A673 (cell line): ENCODE data around the gene ANKRD44. TPM values are rescaled to one million over a fixed set of nuclear protein-coding genes. Genes with fewer than 3 reads are reported as not detected.

ENCODE experiments used
- BruUV-seq: library from RNA; stranded (reverse); fragments of 400-500 nt; replicated peaks from 2 replicates; lab custom pipeline; 2021; lab: Mats Ljungman, UMichigan
- CTCF ChIA-PET: fragments of 300-600 bp; sonication (Branson Sonifier 250); formaldehyde crosslinking; loops from one replicate; lab custom pipeline; 2022; ENCODE audit warnings: antibody characterized with exemption; lab: Charles Lee
- POLR2A ChIA-PET: fragments of 300-600 bp; sonication (Branson Sonifier 250); formaldehyde crosslinking; loops from one replicate; lab custom pipeline; 2022; ENCODE audit warnings: antibody characterized with exemption; ENCODE audit not compliant: low non-redundant PET; lab: Charles Lee
- DNase-seq: peaks from one replicate; pipeline ENCODE4 v3.0.0-alpha.2; 2015; ENCODE audit warnings: low spot score
- H3K27ac ChIP-seq: fragments of 200-600 bp; sonication (generic); 2 replicates; pipeline ENCODE4 v1.5.1; 2016; ENCODE audit warnings: mixed run types, low read depth, mild to moderate bottlenecking, mixed read lengths, antibody characterized with exemption, low read length; ENCODE audit not compliant: poor library complexity, severe bottlenecking
- H3K27me3 ChIP-seq: fragments of 200-600 bp; sonication (generic); replicated peaks from 2 replicates; pipeline ENCODE4 v1.6.1; 2017; ENCODE audit warnings: mixed run types, low read depth, mild to moderate bottlenecking, mixed read lengths, antibody characterized with exemption, low read length; ENCODE audit not compliant: insufficient read depth, poor library complexity
- H3K36me3 ChIP-seq: fragments of 200-600 bp; sonication (generic); 2 replicates; pipeline ENCODE4 v1.6.1; 2016; ENCODE audit warnings: mixed run types, mild to moderate bottlenecking, mixed read lengths, antibody characterized with exemption, low read length; ENCODE audit not compliant: insufficient read depth, poor library complexity, severe bottlenecking
- H3K4me1 ChIP-seq: fragments of 200-600 bp; sonication (generic); 2 replicates; pipeline ENCODE4 v1.6.1; 2017; ENCODE audit warnings: mixed run types, mild to moderate bottlenecking, mixed read lengths, antibody characterized with exemption, low read length; ENCODE audit not compliant: insufficient read depth, poor library complexity, severe bottlenecking
- H3K4me3 ChIP-seq: fragments of 200-600 bp; sonication (generic); 2 replicates; pipeline ENCODE4 v1.5.1; 2016; ENCODE audit warnings: low read depth, mixed run types, mild to moderate bottlenecking, mixed read lengths, low read length; ENCODE audit not compliant: poor library complexity, severe bottlenecking
- H3K9me3 ChIP-seq: fragments of 200-600 bp; sonication (generic); 2 replicates; pipeline ENCODE4 v1.6.1; 2016; ENCODE audit warnings: mixed run types, low read depth, mild to moderate bottlenecking, mixed read lengths, antibody characterized with exemption, low read length; ENCODE audit not compliant: poor library complexity, severe bottlenecking
- EZH2 ChIP-seq: fragments of 200-600 bp; sonication (generic); IDR thresholded peaks from 2 replicates; pipeline ENCODE4 v1.6.1; 2017; ENCODE audit warnings: borderline replicate concordance, low read depth, mild to moderate bottlenecking, mixed read lengths, antibody characterized with exemption, low read length; ENCODE audit not compliant: poor library complexity, severe bottlenecking
- intact Hi-C: fragments of 100-400 bp; cut with micrococcal nuclease; formaldehyde crosslinking; loops from one replicate; pipeline ENCODE4 v1.10.0; 2022; ENCODE audit not compliant: unreplicated experiment
- total RNA-seq: library from RNA; stranded (reverse); gene quantifications from 2 replicates; pipeline ENCODE4 v1.2.3, GENCODE V29; 2021
- TF ChIP-seq, protein P1 (sequence below): fragments of 300-800, 200-600 bp; sonication (generic); conservative IDR thresholded peaks from 2 replicates; pipeline ENCODE4 v1.5.1; 2017; ENCODE audit warnings: low read depth, mild to moderate bottlenecking, antibody characterized with exemption, low read length, moderate library complexity, mixed read lengths

The ANKRD44 gene
- total RNA-seq, 1 experiment from 2014 or later, result 17.0 TPM

GRCh38 chr2:197183355-197183754 lies 127.2 kb downstream of the ANKRD44 start:
- BruUV-seq, result no TSS peak
- no peak for TF ChIP-seq EZH2
- TF ChIP-seq, protein P1, sequence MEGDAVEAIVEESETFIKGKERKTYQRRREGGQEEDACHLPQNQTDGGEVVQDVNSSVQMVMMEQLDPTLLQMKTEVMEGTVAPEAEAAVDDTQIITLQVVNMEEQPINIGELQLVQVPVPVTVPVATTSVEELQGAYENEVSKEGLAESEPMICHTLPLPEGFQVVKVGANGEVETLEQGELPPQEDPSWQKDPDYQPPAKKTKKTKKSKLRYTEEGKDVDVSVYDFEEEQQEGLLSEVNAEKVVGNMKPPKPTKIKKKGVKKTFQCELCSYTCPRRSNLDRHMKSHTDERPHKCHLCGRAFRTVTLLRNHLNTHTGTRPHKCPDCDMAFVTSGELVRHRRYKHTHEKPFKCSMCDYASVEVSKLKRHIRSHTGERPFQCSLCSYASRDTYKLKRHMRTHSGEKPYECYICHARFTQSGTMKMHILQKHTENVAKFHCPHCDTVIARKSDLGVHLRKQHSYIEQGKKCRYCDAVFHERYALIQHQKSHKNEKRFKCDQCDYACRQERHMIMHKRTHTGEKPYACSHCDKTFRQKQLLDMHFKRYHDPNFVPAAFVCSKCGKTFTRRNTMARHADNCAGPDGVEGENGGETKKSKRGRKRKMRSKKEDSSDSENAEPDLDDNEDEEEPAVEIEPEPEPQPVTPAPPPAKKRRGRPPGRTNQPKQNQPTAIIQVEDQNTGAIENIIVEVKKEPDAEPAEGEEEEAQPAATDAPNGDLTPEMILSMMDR, result no peak
- ChIA-PET POLR2A (no interaction called here), CTCF (no interaction called here)
- no peak overlapping the region for H3K27ac ChIP-seq
- H3K4me3 ChIP-seq, result no peak overlapping the region
- H3K4me1 ChIP-seq, result peaks cover 11% of the 10 kb centered on the region
- no peaks in the 10 kb centered on the region for H3K27me3 ChIP-seq
- H3K9me3 ChIP-seq, result no peaks in the 10 kb centered on the region
- no peaks in the 10 kb centered on the region for H3K36me3 ChIP-seq
- DNase-seq, result no peak
- intact Hi-C loops, result loop anchor here (10.0 kb wide), 1 partner anchor 591 kb away; no protein-coding TSS in a partner anchor

GRCh38 chr2:197182668-197183067 lies 127.9 kb downstream of the ANKRD44 start:
- H3K36me3 ChIP-seq, result no peaks in the 10 kb centered on the region
- no TSS peak for BruUV-seq
- H3K27me3 ChIP-seq, result no peaks in the 10 kb centered on the region
- H3K4me1 ChIP-seq, result peaks cover 11% of the 10 kb centered on the region
- ChIA-PET POLR2A (no interaction called here), CTCF (no interaction called here)
- no peak for TF ChIP-seq EZH2
- TF ChIP-seq, protein P1, result no peak
- no peaks in the 10 kb centered on the region for H3K9me3 ChIP-seq
- intact Hi-C loops, result loop anchor here (10.0 kb wide), 1 partner anchor 592 kb away; no protein-coding TSS in a partner anchor
- no peak for DNase-seq
- H3K27ac ChIP-seq, result no peak overlapping the region
- no peak overlapping the region for H3K4me3 ChIP-seq

GRCh38 chr2:197181491-197181890 lies 129.1 kb downstream of the ANKRD44 start:
- no peak overlapping the region for H3K4me3 ChIP-seq
- no peak for DNase-seq
- TF ChIP-seq, protein P1, result no peak
- no peak for TF ChIP-seq EZH2
- ChIA-PET CTCF (no interaction called here), POLR2A (no interaction called here)
- H3K9me3 ChIP-seq, result no peaks in the 10 kb centered on the region
- peaks cover 11% of the 10 kb centered on the region for H3K4me1 ChIP-seq
- no TSS peak for BruUV-seq
- H3K27ac ChIP-seq, result no peak overlapping the region
- H3K36me3 ChIP-seq, result no peaks in the 10 kb centered on the region
- intact Hi-C loops, result loop anchor here (10.0 kb wide), 1 partner anchor 593 kb away; no protein-coding TSS in a partner anchor
- H3K27me3 ChIP-seq, result no peaks in the 10 kb centered on the region
